Natural killer cell treated with Interleukin-12 subunit alpha and Interleukin-12 subunit beta and Interleukin-15 and Interleukin-18, amount 100 ng/mL, for 72 hours (primary cell): ENCODE measurements around the gene MAP7. TPM values are rescaled to one million over a fixed set of nuclear protein-coding genes. Genes with fewer than 3 reads are reported as not detected.

ENCODE experiments used
- ATAC-seq, 2 donors: fragments of 150-1000 bp; cut with Tn5 transposase in 1 of 2; sonication (Bioruptor Pico), chemical (Tn5 transposase) in 1 of 2; 2 replicates each; pipeline ENCODE4 v1.10.0; 2021
- DNase-seq: peaks from one replicate; pipeline ENCODE4 v3.0.0; 2022; ENCODE audit warnings: low spot score
- H3K27ac Mint-ChIP-seq, 2 donors: 1 replicate in 1 of 2; 2 replicates in 1 of 2; pipeline ENCODE4 v1.8.0; 2022; ENCODE audit warnings: mixed read lengths in 2 of 2, mild to moderate bottlenecking in 1 of 2, moderate library complexity in 1 of 2
- H3K27me3 Mint-ChIP-seq, 2 donors: 1 replicate in 1 of 2; 2 replicates in 1 of 2; pipeline ENCODE4 v1.8.0; 2022; ENCODE audit warnings: mixed read lengths in 2 of 2
- H3K36me3 Mint-ChIP-seq: one replicate; pipeline ENCODE4 v1.8.0; 2022; ENCODE audit warnings: mixed read lengths
- H3K4me1 Mint-ChIP-seq, 2 donors: 1 replicate in 1 of 2; 2 replicates in 1 of 2; pipeline ENCODE4 v1.8.0; 2022; ENCODE audit warnings: low read depth in 2 of 2, mixed read lengths in 2 of 2, mild to moderate bottlenecking in 1 of 2
- H3K4me3 Mint-ChIP-seq: one replicate; pipeline ENCODE4 v1.8.0; 2022; ENCODE audit warnings: mixed read lengths
- H3K9me3 Mint-ChIP-seq: 2 replicates; pipeline ENCODE4 v1.8.0; 2022; ENCODE audit warnings: mixed read lengths
- total RNA-seq, 2 donors: library from RNA; stranded (reverse); gene quantifications; one replicate each; pipeline ENCODE4 v1.2.3, GENCODE V29; 2022

MAP7 gene
- total RNA-seq, 2 donors from 2014 or later, result 0.73 to 0.83 TPM

DNA sequence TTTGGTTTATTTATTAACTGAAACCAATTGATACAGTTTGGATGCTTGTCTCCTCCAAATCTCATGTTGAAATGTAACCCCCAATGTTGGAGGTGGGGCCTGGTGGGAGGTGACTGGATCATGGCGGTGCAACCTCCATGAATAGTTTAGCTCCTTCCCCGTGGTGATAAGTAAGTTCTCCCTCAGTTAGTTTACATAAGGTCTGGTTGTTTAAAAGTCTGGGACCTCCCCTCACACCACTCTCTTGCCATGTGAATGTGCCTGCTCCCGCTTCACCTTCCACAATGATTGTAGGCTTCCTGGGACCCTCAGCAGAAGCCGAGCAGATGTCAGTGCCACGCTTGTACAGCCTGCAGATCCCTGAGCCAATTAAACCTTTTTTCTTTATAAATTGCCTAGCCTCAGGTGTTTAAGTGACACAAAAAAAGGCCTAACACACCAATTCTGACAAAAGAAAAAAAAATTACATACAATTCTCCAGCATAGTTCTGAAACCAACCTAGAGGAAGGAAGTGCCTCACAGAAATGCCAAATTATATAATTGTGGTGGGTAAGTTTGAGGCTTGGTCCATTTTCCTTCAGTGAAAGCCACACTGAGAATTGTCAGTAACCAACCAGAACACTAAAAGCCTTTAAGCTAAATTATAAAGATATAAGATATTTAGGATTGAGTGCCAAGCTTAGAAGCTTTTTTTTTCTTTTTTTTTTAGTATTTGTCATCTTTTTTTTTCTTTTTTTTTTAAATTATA, 15.0 kb downstream of the MAP7 start:
- no peak overlapping the region for H3K27ac Mint-ChIP-seq
- no peaks in the 10 kb centered on the region for H3K36me3 Mint-ChIP-seq
- H3K27me3 Mint-ChIP-seq, result peaks cover 4 to 13% of the 10 kb centered on the region in 2 donors
- ATAC-seq, result no peak
- H3K4me3 Mint-ChIP-seq, result no peak overlapping the region
- H3K4me1 Mint-ChIP-seq, result no peaks in the 10 kb centered on the region
- no peaks in the 10 kb centered on the region for H3K9me3 Mint-ChIP-seq
- no peak for DNase-seq

GRCh38 chr6:136534268-136534667, 16.0 kb downstream of the MAP7 start:
- no peaks in the 10 kb centered on the region for H3K36me3 Mint-ChIP-seq
- H3K27me3 Mint-ChIP-seq, result peaks cover 4 to 7% of the 10 kb centered on the region in 2 donors
- DNase-seq (no peak), ATAC-seq (no peak)
- H3K4me3 Mint-ChIP-seq, result no peak overlapping the region
- no peaks in the 10 kb centered on the region for H3K4me1 Mint-ChIP-seq
- H3K27ac Mint-ChIP-seq, result no peak overlapping the region
- H3K9me3 Mint-ChIP-seq, result no peaks in the 10 kb centered on the region

- H3K4me3 Mint-ChIP-seq, result no peak overlapping the region
- peaks cover 4 to 10% of the 10 kb centered on the region in 2 donors for H3K27me3 Mint-ChIP-seq
- ATAC-seq (no peak), DNase-seq (no peak)
- no peaks in the 10 kb centered on the region for H3K9me3 Mint-ChIP-seq
- no peak overlapping the region for H3K27ac Mint-ChIP-seq
- no peaks in the 10 kb centered on the region for H3K36me3 Mint-ChIP-seq
- H3K4me1 Mint-ChIP-seq, result no peaks in the 10 kb centered on the region
Measured at GRCh38 chr6:136533487-136533886, 16.7 kb downstream of the MAP7 start.

DNA sequence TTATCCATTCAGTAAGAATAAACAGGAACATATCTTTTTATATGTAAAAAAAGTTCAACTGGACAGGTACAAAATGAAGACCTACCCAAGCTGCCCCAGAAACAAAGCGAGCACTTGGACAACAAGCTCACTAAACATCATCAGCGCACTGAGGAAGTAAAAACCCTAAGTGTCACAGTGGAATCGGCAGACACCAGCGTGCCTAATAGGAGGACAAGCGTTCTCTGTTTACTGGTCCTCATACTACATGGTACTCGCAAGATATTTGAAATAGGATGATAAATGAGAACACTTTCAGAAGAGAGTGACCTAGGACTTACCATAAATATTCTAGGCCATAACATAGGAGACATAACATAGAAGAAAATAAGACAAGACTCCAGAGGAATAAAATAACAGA, 18.2 kb downstream of the MAP7 start:
- Mint-ChIP-seq H3K9me3 (no peaks in the 10 kb centered on the region), H3K36me3 (no peaks in the 10 kb centered on the region), H3K27me3 (peaks cover 11 to 19% of the 10 kb centered on the region in 2 donors), H3K27ac (no peak overlapping the region), H3K4me1 (no peaks in the 10 kb centered on the region), H3K4me3 (no peak overlapping the region)
- ATAC-seq, result no peak
- DNase-seq, result no peak

GRCh38 chr6:136529710-136530109, 20.5 kb downstream of the MAP7 start:
- DNase-seq, result no peak
- H3K4me1 Mint-ChIP-seq, result peaks cover 8% of the 10 kb centered on the region in 2 donors
- H3K9me3 Mint-ChIP-seq, result no peaks in the 10 kb centered on the region
- no peaks in the 10 kb centered on the region for H3K36me3 Mint-ChIP-seq
- H3K27ac Mint-ChIP-seq, result no peak overlapping the region
- ATAC-seq, result no peak
- H3K27me3 Mint-ChIP-seq, result peaks cover 20 to 27% of the 10 kb centered on the region in 2 donors
- H3K4me3 Mint-ChIP-seq, result no peak overlapping the region

- H3K9me3 Mint-ChIP-seq, result no peaks in the 10 kb centered on the region
- DNase-seq, result no peak
- H3K4me3 Mint-ChIP-seq, result no peak overlapping the region
- peaks cover 8% of the 10 kb centered on the region in 2 donors for H3K4me1 Mint-ChIP-seq
- H3K36me3 Mint-ChIP-seq, result no peaks in the 10 kb centered on the region
- peaks cover 20 to 27% of the 10 kb centered on the region in 2 donors for H3K27me3 Mint-ChIP-seq
- no peak overlapping the region for H3K27ac Mint-ChIP-seq
- ATAC-seq, result no peak
Measured at GRCh38 chr6:136528477-136528876, 21.7 kb downstream of the MAP7 start.

- no peak overlapping the region for H3K4me3 Mint-ChIP-seq
Measured at GRCh38 chr6:136527831-136528230, 22.4 kb downstream of the MAP7 start.

DNA sequence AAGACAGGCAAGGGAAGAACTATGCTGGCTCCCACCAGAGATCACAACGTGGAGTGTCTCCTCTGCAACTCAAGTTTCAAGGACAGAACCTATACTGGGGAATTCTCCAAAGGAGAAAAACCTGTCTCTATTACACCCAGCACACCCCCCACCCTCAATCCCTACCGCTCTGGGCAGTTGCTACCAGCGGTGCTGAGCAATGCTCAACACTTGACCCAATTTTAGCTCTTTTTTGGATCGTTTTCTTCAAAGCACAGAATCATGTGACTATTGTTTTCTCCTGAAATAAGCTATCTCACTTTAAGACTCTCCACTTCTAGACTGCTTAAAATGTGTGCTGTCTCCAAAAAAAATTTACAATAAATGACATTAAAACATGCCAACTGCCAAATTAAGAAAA, 23.3 kb downstream of the MAP7 start:
- no peaks in the 10 kb centered on the region for H3K9me3 Mint-ChIP-seq
- ATAC-seq (peak in 1 of 2 donors; percentile 20), DNase-seq (no peak)
- H3K27me3 Mint-ChIP-seq, result peaks cover 24 to 27% of the 10 kb centered on the region in 2 donors
- H3K27ac Mint-ChIP-seq, result no peak overlapping the region
- H3K36me3 Mint-ChIP-seq, result no peaks in the 10 kb centered on the region
- H3K4me1 Mint-ChIP-seq, result peaks cover 8% of the 10 kb centered on the region in 2 donors
- no peak overlapping the region for H3K4me3 Mint-ChIP-seq

More at GRCh38 chr6:136527831-136528230, 22.4 kb downstream of the MAP7 start:
- Mint-ChIP-seq H3K27me3 (peaks cover 20 to 27% of the 10 kb centered on the region in 2 donors), H3K36me3 (no peaks in the 10 kb centered on the region), H3K4me1 (peaks cover 8% of the 10 kb centered on the region in 2 donors), H3K27ac (no peak overlapping the region), H3K9me3 (no peaks in the 10 kb centered on the region)
- ATAC-seq (no peak), DNase-seq (no peak)

GRCh38 chr6:136526196-136526930, 23.9 kb downstream of the MAP7 start:
- ATAC-seq, result peak; percentile 71 to 86
- no peaks in the 10 kb centered on the region for H3K36me3 Mint-ChIP-seq
- H3K9me3 Mint-ChIP-seq, result no peaks in the 10 kb centered on the region
- peaks cover 24% of the 10 kb centered on the region in 2 donors for H3K27me3 Mint-ChIP-seq
- no peak overlapping the region for H3K27ac Mint-ChIP-seq
- H3K4me1 Mint-ChIP-seq, result peaks cover 8% of the 10 kb centered on the region in 2 donors
- no peak for DNase-seq
- no peak overlapping the region for H3K4me3 Mint-ChIP-seq

DNA sequence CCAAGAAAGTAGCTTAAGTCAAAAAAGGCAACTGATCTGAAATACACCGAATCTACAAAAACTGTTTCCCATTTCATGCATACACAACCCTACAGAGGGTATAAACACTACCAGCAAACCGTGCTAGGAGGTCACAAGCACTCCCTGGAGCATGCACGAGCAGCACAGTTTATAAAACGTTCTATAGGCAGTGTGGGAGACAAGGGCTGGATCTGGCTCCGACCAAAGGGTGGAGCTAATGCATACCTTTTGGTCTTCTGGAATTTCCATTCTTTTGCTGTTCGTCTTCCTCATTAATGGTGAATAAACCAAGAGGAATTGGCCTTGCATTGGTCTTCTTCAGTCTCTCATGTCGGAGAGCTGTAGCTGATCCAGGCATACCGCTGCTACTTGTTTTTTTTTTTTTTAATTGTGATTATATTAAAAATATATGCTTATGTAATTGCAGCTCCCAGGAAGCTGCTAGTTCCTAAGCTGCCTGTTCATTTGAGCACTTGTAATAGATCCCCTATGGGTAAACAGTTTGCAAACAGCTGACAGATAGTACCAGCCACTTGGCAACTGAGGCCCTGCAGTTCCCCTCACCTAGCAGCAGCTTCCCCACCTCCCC, 24.5 kb downstream of the MAP7 start:
- H3K27ac Mint-ChIP-seq, result no peak overlapping the region
- no peak for ATAC-seq
- peaks cover 8% of the 10 kb centered on the region in 2 donors for H3K4me1 Mint-ChIP-seq
- H3K9me3 Mint-ChIP-seq, result no peaks in the 10 kb centered on the region
- H3K4me3 Mint-ChIP-seq, result no peak overlapping the region
- H3K36me3 Mint-ChIP-seq, result no peaks in the 10 kb centered on the region
- H3K27me3 Mint-ChIP-seq, result peaks cover 22 to 26% of the 10 kb centered on the region in 2 donors
- DNase-seq, result no peak

DNA sequence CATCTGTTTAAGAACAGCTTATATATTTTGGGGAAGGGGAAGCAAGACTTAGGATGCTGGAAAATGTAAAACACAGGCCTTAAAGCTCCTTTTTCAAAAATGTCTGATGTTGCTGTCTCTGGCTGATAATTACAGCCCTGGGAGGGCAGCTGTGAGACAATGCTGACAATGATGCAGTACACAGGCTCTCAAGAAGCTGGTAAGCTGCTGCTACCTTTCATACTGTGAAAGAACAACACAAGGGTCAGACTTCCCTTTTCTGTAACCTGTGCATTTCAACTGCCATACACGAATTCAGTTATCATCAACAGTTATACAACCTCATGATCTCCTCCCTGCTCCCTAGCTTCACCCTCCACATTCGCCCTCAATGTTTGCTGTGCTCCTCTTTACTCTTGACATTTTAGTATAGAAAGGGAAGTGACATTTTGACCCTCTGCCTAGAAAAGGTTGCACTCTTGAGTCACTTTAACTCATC, 25.2 kb downstream of the MAP7 start:
- Mint-ChIP-seq H3K36me3 (no peaks in the 10 kb centered on the region), H3K4me1 (peaks cover 8% of the 10 kb centered on the region in 2 donors), H3K27ac (no peak overlapping the region), H3K9me3 (no peaks in the 10 kb centered on the region), H3K27me3 (peaks cover 29 to 30% of the 10 kb centered on the region in 2 donors), H3K4me3 (no peak overlapping the region)
- ATAC-seq (no peak), DNase-seq (no peak)

DNA sequence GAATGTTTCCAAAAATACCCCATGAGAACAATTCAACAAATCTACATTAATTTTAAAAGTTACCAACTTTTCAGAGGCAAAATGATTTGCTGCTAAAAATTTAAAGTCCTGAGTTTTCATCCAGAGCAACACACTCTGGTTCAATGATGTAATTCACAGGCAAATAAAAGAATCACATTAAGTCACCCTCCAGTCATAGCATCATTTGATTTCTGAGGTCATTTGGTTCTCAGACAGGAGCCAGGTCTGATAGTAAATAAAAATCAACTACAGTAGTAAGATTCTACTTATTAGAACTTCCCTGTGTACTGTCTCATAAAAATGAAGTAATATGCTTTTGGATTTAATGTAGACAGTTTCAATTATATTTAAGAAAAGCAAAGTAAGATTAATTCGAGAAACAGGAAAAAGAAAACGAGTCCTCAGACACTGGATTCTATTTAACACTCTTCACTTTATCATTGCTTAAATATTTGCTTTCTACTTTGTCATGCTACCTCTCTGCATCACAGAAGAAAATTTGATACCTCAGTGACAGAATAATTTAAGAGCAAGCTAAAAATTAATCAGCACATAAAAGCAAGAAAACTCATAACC, 25.8 kb downstream of the MAP7 start:
- H3K27ac Mint-ChIP-seq, result no peak overlapping the region
- no peak for DNase-seq
- peaks cover 30% of the 10 kb centered on the region in 2 donors for H3K27me3 Mint-ChIP-seq

DNA sequence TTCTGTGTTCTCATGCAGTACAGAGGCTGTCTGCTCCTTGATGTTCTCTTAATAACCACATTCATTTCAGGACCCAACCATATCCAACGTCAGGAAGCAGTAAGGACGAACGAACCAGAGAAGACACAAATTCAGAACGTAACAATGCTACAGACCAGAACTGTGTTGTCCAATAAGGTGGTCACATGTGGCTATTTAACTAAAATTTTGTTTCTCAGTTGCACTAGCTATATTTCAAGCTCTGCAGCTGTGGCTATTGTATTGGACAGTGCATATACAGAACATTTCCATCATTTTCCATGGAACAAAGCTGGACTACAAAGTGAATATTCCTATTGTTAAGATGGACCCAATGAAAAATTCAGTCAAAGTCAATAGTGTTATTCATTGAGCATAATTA, 27.0 kb downstream of the MAP7 start:
- Mint-ChIP-seq H3K4me3 (no peak overlapping the region), H3K27me3 (peaks cover 24 to 32% of the 10 kb centered on the region in 2 donors), H3K36me3 (no peaks in the 10 kb centered on the region), H3K4me1 (peaks cover 8% of the 10 kb centered on the region in 2 donors), H3K27ac (no peak overlapping the region), H3K9me3 (no peaks in the 10 kb centered on the region)
- no peak for ATAC-seq
- DNase-seq, result no peak

More for the DNA sequence above, 25.8 kb downstream of the MAP7 start:
- no peak for ATAC-seq
- Mint-ChIP-seq H3K4me3 (no peak overlapping the region), H3K4me1 (peaks cover 8% of the 10 kb centered on the region in 2 donors), H3K9me3 (no peaks in the 10 kb centered on the region), H3K36me3 (no peaks in the 10 kb centered on the region)
